A673 (cell line): ENCODE measurements around the gene DHX57. TPM values are rescaled to one million over a fixed set of nuclear protein-coding genes. Genes with fewer than 3 reads are reported as not detected.

Experiments used
- BruUV-seq: library from RNA; stranded (reverse); fragments of 400-500 nt; replicated peaks from 2 replicates; lab custom pipeline; 2021; lab: Mats Ljungman, UMichigan
- CTCF ChIA-PET: fragments of 300-600 bp; sonication (Branson Sonifier 250); formaldehyde crosslinking; loops from one replicate; lab custom pipeline; 2022; ENCODE audit warnings: antibody characterized with exemption; lab: Charles Lee
- POLR2A ChIA-PET: fragments of 300-600 bp; sonication (Branson Sonifier 250); formaldehyde crosslinking; loops from one replicate; lab custom pipeline; 2022; ENCODE audit warnings: antibody characterized with exemption; ENCODE audit not compliant: low non-redundant PET; lab: Charles Lee
- DNase-seq: peaks from one replicate; pipeline ENCODE4 v3.0.0-alpha.2; 2015; ENCODE audit warnings: low spot score
- H3K27ac ChIP-seq: fragments of 200-600 bp; sonication (generic); 2 replicates; pipeline ENCODE4 v1.5.1; 2016; ENCODE audit warnings: mixed run types, low read depth, mild to moderate bottlenecking, mixed read lengths, antibody characterized with exemption, low read length; ENCODE audit not compliant: poor library complexity, severe bottlenecking
- H3K27me3 ChIP-seq: fragments of 200-600 bp; sonication (generic); replicated peaks from 2 replicates; pipeline ENCODE4 v1.6.1; 2017; ENCODE audit warnings: mixed run types, low read depth, mild to moderate bottlenecking, mixed read lengths, antibody characterized with exemption, low read length; ENCODE audit not compliant: insufficient read depth, poor library complexity
- H3K36me3 ChIP-seq: fragments of 200-600 bp; sonication (generic); 2 replicates; pipeline ENCODE4 v1.6.1; 2016; ENCODE audit warnings: mixed run types, mild to moderate bottlenecking, mixed read lengths, antibody characterized with exemption, low read length; ENCODE audit not compliant: insufficient read depth, poor library complexity, severe bottlenecking
- H3K4me1 ChIP-seq: fragments of 200-600 bp; sonication (generic); 2 replicates; pipeline ENCODE4 v1.6.1; 2017; ENCODE audit warnings: mixed run types, mild to moderate bottlenecking, mixed read lengths, antibody characterized with exemption, low read length; ENCODE audit not compliant: insufficient read depth, poor library complexity, severe bottlenecking
- H3K4me3 ChIP-seq: fragments of 200-600 bp; sonication (generic); 2 replicates; pipeline ENCODE4 v1.5.1; 2016; ENCODE audit warnings: low read depth, mixed run types, mild to moderate bottlenecking, mixed read lengths, low read length; ENCODE audit not compliant: poor library complexity, severe bottlenecking
- H3K9me3 ChIP-seq: fragments of 200-600 bp; sonication (generic); 2 replicates; pipeline ENCODE4 v1.6.1; 2016; ENCODE audit warnings: mixed run types, low read depth, mild to moderate bottlenecking, mixed read lengths, antibody characterized with exemption, low read length; ENCODE audit not compliant: poor library complexity, severe bottlenecking
- CTCF ChIP-seq: fragments of 300-800, 200-600 bp; sonication (generic); conservative IDR thresholded peaks from 2 replicates; pipeline ENCODE4 v1.5.1; 2017; ENCODE audit warnings: low read depth, mild to moderate bottlenecking, antibody characterized with exemption, low read length, moderate library complexity, mixed read lengths
- EZH2 ChIP-seq: fragments of 200-600 bp; sonication (generic); IDR thresholded peaks from 2 replicates; pipeline ENCODE4 v1.6.1; 2017; ENCODE audit warnings: borderline replicate concordance, low read depth, mild to moderate bottlenecking, mixed read lengths, antibody characterized with exemption, low read length; ENCODE audit not compliant: poor library complexity, severe bottlenecking
- intact Hi-C: fragments of 100-400 bp; cut with micrococcal nuclease; formaldehyde crosslinking; loops from one replicate; pipeline ENCODE4 v1.10.0; 2022; ENCODE audit not compliant: unreplicated experiment
- total RNA-seq: library from RNA; stranded (reverse); gene quantifications from 2 replicates; pipeline ENCODE4 v1.2.3, GENCODE V29; 2021

The DHX57 gene
- total RNA-seq, 1 experiment from 2014 or later: 30.6 TPM

GRCh38 chr2:38862476-38862875 is 13.3 kb downstream of the DHX57 start:
- DNase-seq: no peak
- CTCF ChIA-PET: no interaction called here
- Histone ChIP-seq H3K36me3 (peaks cover 46% of the 10 kb centered on the region), H3K4me3 (no peak overlapping the region), H3K9me3 (no peaks in the 10 kb centered on the region), H3K4me1 (no peaks in the 10 kb centered on the region), H3K27ac (no peak overlapping the region), H3K27me3 (no peaks in the 10 kb centered on the region)
- intact Hi-C loops: no loop called here
- POLR2A ChIA-PET: no interaction called here
- BruUV-seq: no TSS peak
- TF ChIP-seq EZH2 (no peak), CTCF (no peak)

GRCh38 chr2:38856165-38856564 is 19.6 kb downstream of the DHX57 start:
- POLR2A ChIA-PET: no interaction called here
- Histone ChIP-seq H3K27me3 (no peaks in the 10 kb centered on the region), H3K9me3 (no peaks in the 10 kb centered on the region), H3K4me3 (no peak overlapping the region), H3K4me1 (no peaks in the 10 kb centered on the region), H3K27ac (no peak overlapping the region), H3K36me3 (peaks cover 39% of the 10 kb centered on the region)
- no TSS peak for BruUV-seq
- TF ChIP-seq CTCF (no peak), EZH2 (no peak)
- CTCF ChIA-PET: no interaction called here
- intact Hi-C loops: no loop called here
- no peak for DNase-seq

- ChIA-PET POLR2A (no interaction called here), CTCF (no interaction called here)
- H3K36me3 ChIP-seq: peaks cover 19% of the 10 kb centered on the region
- H3K27me3 ChIP-seq: no peaks in the 10 kb centered on the region
- H3K9me3 ChIP-seq: no peaks in the 10 kb centered on the region
- DNase-seq: no peak
- no peaks in the 10 kb centered on the region for H3K4me1 ChIP-seq
- no TSS peak for BruUV-seq
- intact Hi-C loops: no loop called here
- TF ChIP-seq CTCF (no peak), EZH2 (no peak)
- no peak overlapping the region for H3K27ac ChIP-seq
- H3K4me3 ChIP-seq: no peak overlapping the region
Observed at GRCh38 chr2:38850045-38850444, 25.7 kb downstream of the DHX57 start.
